HG02981 (cell line): ENCODE results near the gene AKR1C2.
"Not testable (repeated sequence)": the region's sequence is repeated elsewhere in the genome, so short reads cannot be mapped to it uniquely, and the experiment has no call there.

Experiments
- ATAC-seq: cut with Tn5 transposase; IDR thresholded peaks from one replicate; pipeline ENCODE4 v1.9.1; 2021; ENCODE audit warnings: mild to moderate bottlenecking, moderate library complexity; ENCODE audit not compliant: unreplicated experiment

AKR1C2 gene

GRCh38 chr10:5003127-5004029, at the start of gene AKR1C2:
AKR1C2 (minus strand) TSS chr10:5003857; CDS start chr10:5003835, 22 bp downstream.
- not testable (repeated sequence) for ATAC-seq

DNA sequence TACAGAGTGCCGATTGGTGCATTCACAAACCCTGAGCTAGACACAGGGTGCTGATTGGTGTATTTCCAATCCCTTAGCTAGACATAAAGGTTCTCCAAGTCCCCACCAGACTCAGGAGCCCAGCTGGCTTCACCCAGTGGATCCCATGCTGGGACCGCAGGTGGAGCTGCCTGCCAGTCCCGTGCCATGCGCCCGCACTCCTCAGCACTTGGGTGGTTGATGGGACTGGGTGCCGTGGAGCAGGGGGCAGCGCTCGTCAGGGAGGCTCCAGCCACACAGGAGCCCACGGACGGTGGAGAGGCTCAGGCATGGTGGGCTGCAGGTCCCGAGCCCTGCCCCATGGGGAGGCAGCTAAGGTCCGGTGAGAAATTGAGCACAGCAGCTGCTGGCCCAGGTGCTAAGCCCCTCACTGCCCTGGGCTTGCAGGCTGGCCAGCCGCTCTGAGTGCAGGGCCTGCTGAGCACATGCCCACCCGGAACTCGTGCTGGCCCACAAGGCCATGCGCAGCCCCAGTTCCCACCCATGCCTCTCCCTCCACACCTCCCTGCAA, 49.4 kb upstream of the AKR1C2 start:
- not testable (repeated sequence) for ATAC-seq

GRCh38 chr10:5047912-5048628, 44.4 kb upstream of the AKR1C2 start:
- ATAC-seq: no peak

DNA sequence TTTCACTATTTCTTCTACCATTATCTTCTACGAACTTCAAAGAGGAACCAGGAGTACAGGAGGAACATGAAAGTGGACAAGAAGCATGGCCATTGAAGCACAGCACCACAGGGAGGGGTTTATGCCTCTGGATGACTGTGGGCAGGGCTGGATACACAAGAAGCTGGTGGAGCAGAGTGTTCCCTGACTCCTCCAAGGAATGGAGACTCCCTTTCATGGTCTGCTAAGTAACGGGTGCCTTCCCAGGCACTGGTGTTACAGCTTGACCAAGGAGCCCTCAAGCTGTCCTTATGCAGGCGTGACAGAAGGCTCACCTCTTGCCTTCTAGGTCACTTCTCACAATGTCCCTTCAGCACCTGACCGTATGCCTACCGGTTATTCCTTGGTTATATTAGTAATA, 43.4 kb upstream of the AKR1C2 start:
- not testable (repeated sequence) for ATAC-seq

DNA sequence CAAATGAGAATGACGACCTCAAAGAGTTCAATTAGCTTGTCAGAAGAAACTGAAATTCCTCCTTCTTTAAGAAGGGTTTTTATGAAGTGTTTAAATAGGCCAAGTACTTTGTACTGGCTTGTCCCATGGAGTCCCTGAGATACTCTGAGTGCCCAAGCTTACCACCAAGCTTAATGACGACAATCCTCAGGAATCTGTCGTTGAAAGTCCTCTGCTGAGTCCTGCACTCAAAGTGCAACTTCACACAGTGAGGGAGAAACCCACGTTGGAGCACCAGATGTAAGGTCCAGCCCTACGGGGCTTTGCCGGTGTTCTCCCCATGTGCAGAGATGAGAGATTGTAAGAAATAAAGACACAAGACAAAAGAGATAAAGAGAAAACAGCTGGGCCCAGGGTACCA, 42.8 kb upstream of the AKR1C2 start:
- no peak for ATAC-seq

GRCh38 chr10:5045095-5045494, 41.4 kb upstream of the AKR1C2 start:
- no peak for ATAC-seq

DNA sequence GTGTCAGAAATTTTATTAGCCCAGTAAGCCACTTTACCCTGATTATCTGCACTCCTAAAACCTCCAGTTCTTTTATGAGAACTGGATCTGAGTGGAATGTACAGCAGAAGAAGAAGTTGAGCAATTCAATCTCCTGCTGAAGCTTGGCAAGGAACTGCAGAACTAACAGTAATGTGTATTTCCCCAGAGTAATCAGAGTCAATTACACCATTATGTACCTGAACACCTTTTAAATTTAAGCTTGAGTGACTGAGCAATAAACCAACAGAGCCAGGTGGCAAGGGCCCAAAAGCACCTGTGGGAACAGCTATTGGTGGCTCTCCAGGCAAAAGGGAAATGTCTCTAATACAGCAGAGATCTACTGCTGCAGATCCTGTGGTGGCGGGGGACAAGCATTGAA, 40.1 kb upstream of the AKR1C2 start:
- ATAC-seq: no peak

GRCh38 chr10:5042922-5043321, 39.3 kb upstream of the AKR1C2 start:
- ATAC-seq: no peak

DNA sequence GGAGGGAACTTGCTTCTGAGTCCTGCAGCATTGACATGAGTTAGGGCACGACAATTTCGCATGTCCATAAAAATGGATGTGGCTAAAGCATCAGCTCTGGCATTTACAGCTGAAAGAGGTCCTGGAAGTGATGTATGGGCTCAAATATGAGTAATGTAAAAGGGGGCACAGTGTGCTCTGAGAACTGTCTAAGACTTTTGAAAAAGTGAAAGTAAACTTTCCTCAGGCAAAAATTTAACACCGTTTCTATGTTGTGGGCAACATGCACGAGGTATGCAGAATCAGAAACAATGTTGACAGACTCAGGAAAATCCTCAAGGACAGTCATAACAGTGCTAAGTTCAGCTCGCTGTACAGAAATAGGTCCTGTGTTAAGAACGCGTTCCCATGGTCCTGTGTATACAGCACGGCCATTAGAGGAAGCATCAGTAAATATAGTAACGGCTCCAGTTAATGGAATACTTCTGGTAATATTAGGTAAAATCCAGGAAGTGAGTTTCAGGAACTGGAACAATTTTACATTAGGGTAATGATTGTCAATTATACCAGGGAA, 37.9 kb upstream of the AKR1C2 start:
- ATAC-seq: no peak

DNA sequence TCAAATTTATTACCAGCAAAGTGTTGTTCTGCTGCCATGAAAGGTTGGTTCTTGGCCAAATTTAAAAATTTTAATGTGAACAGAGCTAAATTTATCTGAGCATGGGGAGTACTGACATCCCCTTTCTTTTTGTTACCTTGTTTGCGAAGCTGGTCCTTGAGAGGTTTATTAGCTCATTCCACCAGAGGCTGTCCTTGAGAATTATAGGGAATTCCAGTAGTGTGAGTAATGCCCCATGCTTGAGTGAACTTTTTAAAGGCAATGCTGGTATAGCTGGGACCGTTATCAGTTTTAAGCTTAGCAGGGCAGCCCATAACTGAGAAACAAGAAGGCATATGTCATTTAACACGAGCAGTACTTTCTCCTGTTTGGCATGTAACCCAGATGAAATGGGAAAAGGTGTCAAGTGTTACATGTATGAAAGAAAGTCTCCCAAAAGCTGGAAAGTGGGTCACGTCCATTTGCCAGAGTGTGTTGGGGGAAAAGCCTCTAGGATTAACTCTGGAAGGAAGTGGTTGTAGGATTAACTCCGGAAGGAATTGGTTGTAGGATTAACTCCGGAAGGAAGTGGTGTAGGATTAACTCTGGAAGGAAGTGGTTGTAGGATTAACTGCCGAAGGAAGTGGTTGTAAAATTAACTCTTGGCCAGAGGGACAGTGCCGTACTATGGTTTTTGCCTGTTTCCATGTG, 37.3 kb upstream of the AKR1C2 start:
- no peak for ATAC-seq

DNA sequence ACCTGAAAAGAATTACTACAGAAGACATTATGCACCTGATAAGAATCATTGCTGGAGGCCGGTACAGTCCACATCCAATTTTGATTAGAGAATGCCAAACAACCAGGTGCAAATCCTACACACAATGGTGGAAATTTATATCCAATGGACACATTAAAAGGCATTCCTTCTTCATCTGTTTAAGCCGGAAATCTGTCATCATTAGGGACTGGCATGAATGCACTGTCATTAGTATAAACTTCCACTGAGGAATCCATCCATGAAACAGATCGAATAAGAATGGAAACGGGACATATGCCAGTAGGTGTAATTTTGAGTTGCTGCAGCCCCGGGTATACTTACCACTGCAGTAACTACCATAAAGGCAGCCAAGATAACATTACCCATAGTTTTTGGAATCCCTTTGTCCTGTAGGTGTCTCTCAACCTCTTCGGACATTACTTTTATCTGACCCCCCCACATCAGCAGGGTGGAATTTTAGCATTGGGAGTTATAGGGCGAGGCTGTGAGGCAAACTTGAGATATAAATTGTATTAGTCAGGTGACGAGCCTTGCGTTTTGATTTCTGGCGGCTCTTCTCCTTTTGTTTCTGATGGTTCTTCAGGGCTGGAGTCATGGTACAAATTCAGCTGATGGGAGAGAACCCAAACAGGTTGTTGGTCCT, 36.5 kb upstream of the AKR1C2 start:
- ATAC-seq: no peak

DNA sequence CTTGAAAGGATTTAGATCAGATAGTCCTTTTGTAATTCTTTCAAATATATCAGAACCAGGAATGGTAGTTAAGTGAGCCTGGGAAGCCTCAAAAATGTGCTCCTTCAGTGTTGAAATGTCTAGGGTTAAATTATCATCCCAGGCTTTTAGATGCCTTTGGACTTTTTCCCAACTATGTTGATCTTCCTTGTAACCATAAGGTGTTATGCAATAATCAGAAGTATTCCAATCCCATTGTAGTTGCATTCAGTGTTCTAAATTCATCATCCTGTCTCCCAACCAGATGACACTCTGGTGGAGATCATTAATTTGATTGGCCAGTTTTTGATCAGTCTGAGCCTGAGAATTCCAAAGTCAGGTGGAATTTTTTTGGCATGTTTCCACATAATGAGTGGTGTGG, 35.1 kb upstream of the AKR1C2 start:
- no peak for ATAC-seq

DNA sequence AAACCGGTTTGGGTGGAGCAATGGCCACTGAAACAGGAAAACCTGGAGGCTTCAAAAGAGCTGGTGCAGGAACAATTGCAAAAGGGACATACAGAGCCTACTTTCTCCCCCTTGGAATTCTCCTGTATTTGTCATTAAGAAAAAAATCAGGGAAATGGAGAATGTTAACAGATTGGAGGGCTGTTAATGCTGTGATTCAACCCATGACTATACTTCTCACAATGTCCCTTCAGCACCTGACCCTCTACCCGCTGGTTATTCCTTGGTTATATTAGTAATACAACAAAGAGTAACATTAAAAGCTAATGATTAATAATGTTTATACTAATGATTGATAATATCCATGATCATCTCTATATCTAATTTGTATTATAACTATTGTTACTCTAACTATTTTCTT, 34.4 kb upstream of the AKR1C2 start:
- ATAC-seq: no peak

- no peak for ATAC-seq
Observed at GRCh38 chr10:5036511-5036910, 32.9 kb upstream of the AKR1C2 start.

- no peak for ATAC-seq
Observed at GRCh38 chr10:5035356-5035755, 31.7 kb upstream of the AKR1C2 start.

GRCh38 chr10:5034588-5034987, 30.9 kb upstream of the AKR1C2 start:
- no peak for ATAC-seq

DNA sequence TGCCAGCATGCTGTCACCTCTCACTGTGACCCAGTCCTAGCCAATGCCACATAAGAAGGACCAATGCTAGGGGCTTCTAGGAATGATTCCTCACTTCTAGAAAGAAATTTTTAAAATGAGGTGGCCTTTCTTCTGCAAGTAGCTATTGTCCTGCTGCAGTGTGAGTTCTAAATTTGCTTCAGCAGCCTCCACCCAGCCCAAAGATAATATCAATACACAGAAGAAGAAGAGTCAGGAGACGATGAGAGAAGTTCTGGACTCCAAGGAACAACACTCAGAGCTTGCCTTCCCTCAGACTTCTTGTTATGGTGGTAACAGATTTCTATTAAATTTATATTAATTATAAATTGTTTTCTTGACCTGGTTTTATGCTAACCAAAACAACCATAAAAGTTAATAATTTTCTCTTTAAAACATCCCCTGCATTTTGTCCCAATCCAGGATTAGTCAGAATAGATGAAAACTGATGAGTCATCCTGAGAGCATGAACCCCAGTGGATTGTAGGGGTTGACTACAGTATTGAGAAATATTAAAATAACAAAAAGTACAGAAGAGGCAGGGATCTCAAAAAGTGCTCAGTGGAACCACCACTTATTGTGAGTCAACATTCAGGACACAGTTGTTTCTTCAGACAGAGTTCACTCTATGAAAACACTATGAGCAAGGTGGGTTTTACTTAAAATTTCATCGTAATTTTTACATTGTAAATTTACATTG, 29.6 kb upstream of the AKR1C2 start:
- ATAC-seq: no peak

DNA sequence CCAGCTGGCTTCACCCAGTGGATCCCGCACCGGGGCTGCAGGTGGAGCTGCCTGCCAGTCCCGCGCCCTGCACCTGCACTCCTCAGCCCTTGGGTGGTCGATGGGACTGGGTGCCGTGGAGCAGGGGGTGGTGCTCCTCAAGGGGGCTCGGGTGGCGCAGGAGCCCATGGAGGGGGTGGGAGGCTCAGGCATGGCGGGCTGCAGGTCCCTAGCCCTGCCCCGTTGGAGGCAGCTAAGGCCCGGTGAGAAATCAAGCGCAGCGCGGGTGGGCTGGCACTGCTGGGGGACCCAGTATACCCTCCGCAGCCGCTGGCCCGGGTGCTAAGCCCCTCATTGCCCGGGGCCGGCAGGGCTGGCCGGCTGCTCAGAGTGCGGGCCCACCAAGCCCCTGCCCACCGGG, 28.8 kb upstream of the AKR1C2 start:
- not testable (repeated sequence) for ATAC-seq

DNA sequence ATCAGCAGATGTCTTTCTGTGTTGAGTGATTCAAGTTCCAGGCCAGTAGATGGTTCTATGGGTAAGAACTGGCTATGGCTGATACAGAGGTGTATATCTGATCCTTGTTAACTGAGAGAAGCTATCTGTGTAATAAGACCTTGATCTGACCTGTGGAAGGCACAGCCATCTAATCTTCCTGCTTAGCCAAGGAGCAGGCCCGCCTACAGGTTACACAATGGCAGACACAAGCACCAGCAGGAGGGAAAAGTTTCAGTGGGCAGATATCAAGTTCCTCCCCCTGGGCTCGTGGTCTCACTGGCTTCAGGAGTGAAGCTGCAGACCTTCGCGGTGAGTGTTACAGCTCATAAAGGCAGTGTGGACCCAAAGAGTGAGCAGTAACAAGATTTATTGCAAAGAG, 27.9 kb upstream of the AKR1C2 start:
- ATAC-seq: not testable (repeated sequence)

- no peak for ATAC-seq
Observed at GRCh38 chr10:5030989-5031388, 27.3 kb upstream of the AKR1C2 start.
